Measurements from ENCODE around the gene PCNX1. TPM values are rescaled to one million over a fixed set of nuclear protein-coding genes. Genes with fewer than 3 reads are reported as not detected.

The PCNX1 gene
- total and polyA plus RNA-seq, 12 donors, result 4.5 to 66.6 (median 47.7) TPM

DNA sequence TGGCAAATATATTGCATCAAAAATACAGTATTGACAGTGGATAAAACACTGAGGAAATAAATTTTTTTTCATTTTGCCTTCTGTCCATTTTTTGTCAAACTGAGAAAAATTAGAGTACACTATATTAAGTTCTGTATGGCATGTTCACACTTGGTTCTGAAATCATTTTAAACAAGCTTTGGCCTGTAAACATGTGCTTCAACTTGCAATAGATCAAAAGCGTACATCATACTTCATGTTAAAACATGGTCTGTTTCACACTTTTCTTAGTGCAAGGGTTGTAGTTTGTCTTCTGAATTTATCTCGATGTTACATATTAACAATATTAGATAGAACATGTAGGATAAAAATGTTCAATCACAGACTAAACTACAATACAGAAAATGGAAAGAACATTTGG, 208.0 kb downstream of the PCNX1 start:
- 93 to 98% methylated on average over 2 of the region's 2 CpGs for WGBS, 2 donors

DNA sequence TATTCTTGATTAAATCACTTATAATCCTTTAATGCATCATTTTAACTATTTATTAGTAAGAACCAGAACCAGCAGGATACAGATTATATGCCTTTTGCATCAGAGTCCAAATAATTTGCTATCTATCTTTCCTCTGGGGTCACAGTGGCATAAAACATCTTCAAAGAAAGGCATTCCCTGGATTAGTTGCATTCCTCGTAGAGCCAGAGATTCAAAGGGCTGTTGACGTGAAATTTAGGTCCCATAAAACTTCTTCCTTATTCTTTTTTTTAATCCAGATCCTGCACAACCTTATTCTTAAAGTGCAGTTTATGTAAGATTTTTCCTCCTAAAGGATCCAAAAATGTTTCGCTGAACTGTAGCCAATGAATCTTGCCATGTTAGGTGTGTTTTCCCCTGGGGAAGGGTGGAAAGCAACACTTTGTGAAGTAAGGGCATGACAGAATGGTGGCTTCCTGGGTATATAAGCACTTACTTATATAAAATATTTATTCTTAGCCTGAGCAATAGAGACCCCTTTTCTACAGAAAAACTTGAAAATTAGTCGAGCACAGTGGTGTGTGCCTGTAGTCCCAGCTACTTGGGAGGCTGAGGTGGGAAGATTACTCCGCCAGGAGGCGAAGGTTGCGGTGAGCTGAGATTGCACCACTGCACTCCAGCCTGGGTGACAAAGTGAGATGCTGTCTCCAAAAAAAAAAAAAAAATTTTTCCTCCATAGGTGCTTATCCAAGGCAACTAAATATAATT, 208.7 kb downstream of the PCNX1 start:
- Histone ChIP-seq H3K4me1 (no peaks in the 10 kb centered on the region), H3K4me3 (no peak overlapping the region), H3K27ac (no peak overlapping the region), H3K9me3 (peaks cover 0 to 2% (median 0%) of the 10 kb centered on the region in 11 donors), H3K36me3 (peaks cover 0 to 65% (median 11%) of the 10 kb centered on the region in 9 donors), H3K27me3 (no peaks in the 10 kb centered on the region)
- no peak for ATAC-seq
- intact Hi-C loops (cut with DNase I), result no loop called here
- WGBS, 2 donors, result 89 to 97% methylated on average over 7 of the region's 7 CpGs
- DNase-seq, result no peak
- TF ChIP-seq, protein P1, sequence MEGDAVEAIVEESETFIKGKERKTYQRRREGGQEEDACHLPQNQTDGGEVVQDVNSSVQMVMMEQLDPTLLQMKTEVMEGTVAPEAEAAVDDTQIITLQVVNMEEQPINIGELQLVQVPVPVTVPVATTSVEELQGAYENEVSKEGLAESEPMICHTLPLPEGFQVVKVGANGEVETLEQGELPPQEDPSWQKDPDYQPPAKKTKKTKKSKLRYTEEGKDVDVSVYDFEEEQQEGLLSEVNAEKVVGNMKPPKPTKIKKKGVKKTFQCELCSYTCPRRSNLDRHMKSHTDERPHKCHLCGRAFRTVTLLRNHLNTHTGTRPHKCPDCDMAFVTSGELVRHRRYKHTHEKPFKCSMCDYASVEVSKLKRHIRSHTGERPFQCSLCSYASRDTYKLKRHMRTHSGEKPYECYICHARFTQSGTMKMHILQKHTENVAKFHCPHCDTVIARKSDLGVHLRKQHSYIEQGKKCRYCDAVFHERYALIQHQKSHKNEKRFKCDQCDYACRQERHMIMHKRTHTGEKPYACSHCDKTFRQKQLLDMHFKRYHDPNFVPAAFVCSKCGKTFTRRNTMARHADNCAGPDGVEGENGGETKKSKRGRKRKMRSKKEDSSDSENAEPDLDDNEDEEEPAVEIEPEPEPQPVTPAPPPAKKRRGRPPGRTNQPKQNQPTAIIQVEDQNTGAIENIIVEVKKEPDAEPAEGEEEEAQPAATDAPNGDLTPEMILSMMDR (IDR thresholded peaks at IDR 0.05), result no peak

More for the DNA sequence above, 208.0 kb downstream of the PCNX1 start:
- DNase-seq, result no peak
- H3K4me3 ChIP-seq, result no peak overlapping the region
- no peaks in the 10 kb centered on the region for H3K27me3 ChIP-seq
- no peak overlapping the region for H3K27ac ChIP-seq
- intact Hi-C loops (cut with DNase I), result no loop called here
- H3K36me3 ChIP-seq, result peaks cover 0 to 72% (median 18%) of the 10 kb centered on the region in 9 donors
- H3K9me3 ChIP-seq, result no peaks in the 10 kb centered on the region
- no peaks in the 10 kb centered on the region for H3K4me1 ChIP-seq
- no peak for ATAC-seq
- TF ChIP-seq, protein P1 (IDR thresholded peaks at IDR 0.05), result no peak

DNA sequence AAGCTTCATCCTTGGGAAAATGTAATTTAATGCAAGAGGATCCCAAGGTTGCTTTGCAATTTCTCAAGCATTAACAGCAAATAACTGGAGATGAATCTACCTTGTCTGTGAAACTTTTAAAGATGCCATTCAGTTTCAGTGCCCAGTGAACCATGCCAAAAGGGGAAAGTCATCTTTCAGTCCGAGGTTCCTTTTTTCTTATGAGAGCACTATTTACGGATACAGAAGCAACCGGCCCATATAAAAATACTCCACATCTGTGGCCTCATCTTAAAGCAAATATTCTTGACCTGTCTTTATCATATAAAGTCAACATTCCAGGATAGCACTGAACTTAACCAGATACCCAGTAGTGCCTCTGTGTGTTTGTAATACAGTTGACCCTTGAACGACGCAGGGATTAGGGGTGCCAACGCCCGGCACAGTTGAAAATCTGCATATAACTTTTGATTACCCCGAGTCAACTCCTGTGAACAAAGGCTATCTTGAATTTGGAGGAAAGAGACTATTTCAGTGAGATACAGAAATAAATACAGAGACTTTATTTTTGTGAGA, 209.4 kb downstream of the PCNX1 start:
- ATAC-seq, result no peak
- WGBS, 2 donors, result 57 to 65% methylated on average over 8 of the region's 8 CpGs

More for the DNA sequence above, 209.4 kb downstream of the PCNX1 start:
- no peak for DNase-seq
- H3K4me1 ChIP-seq, result no peaks in the 10 kb centered on the region
- peaks cover 0 to 59% (median 5%) of the 10 kb centered on the region in 9 donors for H3K36me3 ChIP-seq
- intact Hi-C loops (cut with DNase I), result no loop called here
- H3K27me3 ChIP-seq, result no peaks in the 10 kb centered on the region
- no peak overlapping the region for H3K27ac ChIP-seq
- peaks cover 0 to 9% (median 0%) of the 10 kb centered on the region in 11 donors for H3K9me3 ChIP-seq
- TF ChIP-seq, protein P1 (IDR thresholded peaks at IDR 0.05), result no peak
- H3K4me3 ChIP-seq, result no peak overlapping the region
